AML-193 (cell line): ENCODE data around the gene ZBED6.

Experiments used
- DNase-seq, 2 experiments: peaks; one replicate each; lab custom pipeline; 2025; lab: John Stamatoyannopoulos, UW

ZBED6 gene

DNA sequence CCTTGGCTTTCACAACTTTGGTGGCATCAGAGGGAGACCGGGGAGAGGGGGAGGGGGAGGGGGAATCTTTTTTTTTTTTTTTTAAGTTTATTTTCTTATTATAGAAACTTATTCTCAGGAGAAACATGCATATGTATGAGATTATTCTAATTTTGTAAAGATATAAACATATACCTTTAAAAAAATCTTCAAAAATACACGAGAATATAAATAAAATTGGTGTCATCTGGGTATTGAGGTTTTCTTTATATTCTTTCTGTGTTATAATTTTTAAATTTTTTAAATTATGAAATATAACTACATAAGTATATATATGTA is 47.1 kb downstream of the ZBED6 start:
- DNase-seq, result no peak

GRCh38 chr1:203843435-203843834 is 48.0 kb downstream of the ZBED6 start:
- DNase-seq, result no peak
